ENCODE data around the gene SH3TC1.

SH3TC1 gene

GRCh38 chr4:8274765-8275547, 75.9 kb downstream of the SH3TC1 start:
- Histone ChIP-seq H3K36me3 (no peaks in the 10 kb centered on the region), H3K9me3 (no peaks in the 10 kb centered on the region), H3K4me3 (ENCODE audit: low read depth in 1 of 2, low read length in 1 of 2) (no peak overlapping the region), H3K27me3 (no peaks in the 10 kb centered on the region), H3K4me1 (ENCODE audit: control insufficient read depth in 1 of 2, insufficient read depth in 1 of 2, low read depth in 1 of 2, low read length in 1 of 2) (peaks cover 49 to 95% of the 10 kb centered on the region in 2 experiments), H3K27ac (no peak overlapping the region)
- TF ChIP-seq, protein P1, sequence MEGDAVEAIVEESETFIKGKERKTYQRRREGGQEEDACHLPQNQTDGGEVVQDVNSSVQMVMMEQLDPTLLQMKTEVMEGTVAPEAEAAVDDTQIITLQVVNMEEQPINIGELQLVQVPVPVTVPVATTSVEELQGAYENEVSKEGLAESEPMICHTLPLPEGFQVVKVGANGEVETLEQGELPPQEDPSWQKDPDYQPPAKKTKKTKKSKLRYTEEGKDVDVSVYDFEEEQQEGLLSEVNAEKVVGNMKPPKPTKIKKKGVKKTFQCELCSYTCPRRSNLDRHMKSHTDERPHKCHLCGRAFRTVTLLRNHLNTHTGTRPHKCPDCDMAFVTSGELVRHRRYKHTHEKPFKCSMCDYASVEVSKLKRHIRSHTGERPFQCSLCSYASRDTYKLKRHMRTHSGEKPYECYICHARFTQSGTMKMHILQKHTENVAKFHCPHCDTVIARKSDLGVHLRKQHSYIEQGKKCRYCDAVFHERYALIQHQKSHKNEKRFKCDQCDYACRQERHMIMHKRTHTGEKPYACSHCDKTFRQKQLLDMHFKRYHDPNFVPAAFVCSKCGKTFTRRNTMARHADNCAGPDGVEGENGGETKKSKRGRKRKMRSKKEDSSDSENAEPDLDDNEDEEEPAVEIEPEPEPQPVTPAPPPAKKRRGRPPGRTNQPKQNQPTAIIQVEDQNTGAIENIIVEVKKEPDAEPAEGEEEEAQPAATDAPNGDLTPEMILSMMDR (IDR thresholded peaks at IDR 0.05) = no peak

DNA sequence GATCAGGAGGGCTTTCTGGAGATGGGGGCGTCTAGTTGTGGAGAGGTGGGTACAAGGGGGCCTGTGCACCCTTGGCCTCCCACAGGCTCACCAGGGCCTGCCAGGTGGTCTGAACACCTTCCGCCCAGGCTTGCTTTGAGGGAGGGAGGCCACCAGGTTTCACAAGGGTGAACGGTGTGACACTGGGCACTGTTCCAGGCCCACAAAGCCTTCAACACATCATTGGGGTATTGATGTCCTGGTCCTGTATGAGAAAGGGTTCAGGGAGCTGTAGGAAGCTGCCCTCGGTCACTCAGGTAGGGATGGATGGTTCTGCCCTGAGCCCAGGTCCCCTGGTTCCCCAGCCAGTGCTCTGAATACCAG, 76.4 kb downstream of the SH3TC1 start:
- Histone ChIP-seq H3K27me3 (no peaks in the 10 kb centered on the region), H3K9me3 (no peaks in the 10 kb centered on the region), H3K4me1 (ENCODE audit: control insufficient read depth in 1 of 2, insufficient read depth in 1 of 2, low read depth in 1 of 2, low read length in 1 of 2) (peaks cover 43 to 89% of the 10 kb centered on the region in 2 experiments), H3K4me3 (ENCODE audit: low read depth in 1 of 2, low read length in 1 of 2) (no peak overlapping the region), H3K27ac (no peak overlapping the region), H3K36me3 (no peaks in the 10 kb centered on the region)
- TF ChIP-seq, protein P1 (IDR thresholded peaks at IDR 0.05) = no peak

DNA sequence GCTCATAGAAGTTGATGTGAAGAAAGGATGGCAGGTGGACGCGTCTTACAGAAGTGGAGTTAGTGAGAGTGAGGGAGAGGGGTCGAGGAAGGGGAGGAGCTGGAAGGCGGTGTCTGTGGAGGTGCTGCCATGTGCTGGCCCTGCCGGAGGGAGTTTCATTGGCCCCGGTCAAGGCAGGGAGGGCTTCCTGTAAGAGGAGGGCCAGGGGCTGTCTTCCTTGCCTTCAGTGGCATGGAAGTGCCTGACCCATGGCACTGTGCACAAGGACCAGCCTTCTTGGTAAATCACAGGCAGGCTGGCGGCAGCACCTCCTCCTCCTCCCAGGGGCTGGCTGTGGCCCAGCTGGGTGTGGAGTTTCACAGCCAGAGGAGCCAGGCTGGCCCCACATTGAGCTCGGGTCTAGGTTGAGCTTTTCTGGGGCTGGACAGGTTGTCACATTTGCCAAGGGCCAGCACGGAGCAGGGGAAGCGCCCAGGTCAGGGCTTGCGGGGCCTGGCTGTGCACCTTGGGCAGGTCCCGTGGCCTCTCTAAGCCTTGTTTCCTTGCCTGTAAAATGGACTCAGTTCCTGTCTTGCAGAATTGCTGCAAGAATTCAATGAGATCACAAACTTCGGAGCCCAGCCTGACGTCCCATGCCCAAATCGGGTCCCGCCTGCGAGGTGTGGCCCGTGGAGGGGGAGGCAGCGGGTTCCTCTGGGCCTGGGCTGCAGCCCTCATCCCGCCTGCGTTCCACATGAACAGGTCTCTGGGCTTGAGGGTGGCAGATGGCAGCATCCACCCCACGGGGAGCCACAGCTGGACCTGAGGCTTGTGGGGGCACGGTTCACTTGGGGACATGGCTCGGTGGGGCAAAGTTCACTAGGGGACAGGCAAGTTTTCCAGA, 77.5 kb downstream of the SH3TC1 start:
- Histone ChIP-seq H3K9me3 (no peaks in the 10 kb centered on the region), H3K4me1 (ENCODE audit: control insufficient read depth in 1 of 2, insufficient read depth in 1 of 2, low read depth in 1 of 2, low read length in 1 of 2) (peaks cover 32 to 79% of the 10 kb centered on the region in 2 experiments), H3K4me3 (ENCODE audit: low read depth in 1 of 2, low read length in 1 of 2) (no peak overlapping the region), H3K36me3 (no peaks in the 10 kb centered on the region), H3K27me3 (no peaks in the 10 kb centered on the region), H3K27ac (no peak overlapping the region)
- TF ChIP-seq, protein P1 (IDR thresholded peaks at IDR 0.05) = no peak

DNA sequence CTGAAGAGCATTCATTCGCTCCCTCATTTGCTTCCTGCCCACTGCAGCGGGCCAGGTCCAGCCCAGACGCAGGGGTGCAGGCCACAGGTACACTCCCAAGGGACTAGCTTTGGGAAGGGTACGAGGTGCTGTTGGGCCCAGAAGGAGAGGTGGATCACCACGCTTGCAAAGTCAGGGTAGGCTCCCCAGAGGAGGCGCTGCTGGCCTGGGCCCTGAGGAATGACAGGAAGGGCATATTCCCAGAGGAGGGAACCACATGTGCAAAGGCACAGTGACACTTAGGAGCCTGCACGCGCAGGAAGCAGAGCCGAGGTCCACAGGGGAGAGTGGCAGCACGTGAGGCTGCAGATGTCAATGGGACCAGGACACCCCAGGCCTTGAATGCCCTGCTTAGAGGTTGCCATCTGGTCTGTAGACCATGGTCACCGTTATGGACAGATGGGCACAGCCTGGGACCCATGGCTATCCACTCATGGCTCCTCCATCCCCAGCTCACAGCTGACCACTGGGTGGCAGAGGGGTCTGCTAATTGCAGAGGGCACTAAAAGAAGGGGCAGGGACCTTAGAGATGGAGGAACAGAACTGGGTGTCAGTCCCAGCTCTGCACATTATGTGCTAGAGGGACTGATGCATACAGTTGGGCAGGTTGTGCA, 78.4 kb downstream of the SH3TC1 start:
- H3K36me3 ChIP-seq = no peaks in the 10 kb centered on the region
- H3K9me3 ChIP-seq = no peaks in the 10 kb centered on the region
- no peaks in the 10 kb centered on the region for H3K27me3 ChIP-seq
- H3K4me1 ChIP-seq (ENCODE audit: control insufficient read depth in 1 of 2, insufficient read depth in 1 of 2, low read depth in 1 of 2, low read length in 1 of 2) = peaks cover 24 to 74% of the 10 kb centered on the region in 2 experiments
- TF ChIP-seq, protein P1 (IDR thresholded peaks at IDR 0.05) = no peak
- no peak overlapping the region for H3K4me3 ChIP-seq (ENCODE audit: low read depth in 1 of 2, low read length in 1 of 2)
- H3K27ac ChIP-seq = no peak overlapping the region

- TF ChIP-seq, protein P1 (IDR thresholded peaks at IDR 0.05) = no peak
- H3K4me1 ChIP-seq (ENCODE audit: control insufficient read depth in 1 of 2, insufficient read depth in 1 of 2, low read depth in 1 of 2, low read length in 1 of 2) = peaks cover 24 to 74% of the 10 kb centered on the region in 2 experiments
Measured at GRCh38 chr4:8278009-8278395, 78.9 kb downstream of the SH3TC1 start.

More at GRCh38 chr4:8278009-8278395, 78.9 kb downstream of the SH3TC1 start:
- H3K9me3 ChIP-seq = no peaks in the 10 kb centered on the region
- H3K36me3 ChIP-seq = no peaks in the 10 kb centered on the region
- no peak overlapping the region for H3K27ac ChIP-seq
- no peak overlapping the region for H3K4me3 ChIP-seq (ENCODE audit: low read depth in 1 of 2, low read length in 1 of 2)
- no peaks in the 10 kb centered on the region for H3K27me3 ChIP-seq
